GM18858 (cell line): ENCODE measurements around the gene C6.

ENCODE experiments used
- ATAC-seq: cut with Tn5 transposase; IDR thresholded peaks from one replicate; pipeline ENCODE4 v1.9.1; 2021; ENCODE audit not compliant: unreplicated experiment

Gene C6

DNA sequence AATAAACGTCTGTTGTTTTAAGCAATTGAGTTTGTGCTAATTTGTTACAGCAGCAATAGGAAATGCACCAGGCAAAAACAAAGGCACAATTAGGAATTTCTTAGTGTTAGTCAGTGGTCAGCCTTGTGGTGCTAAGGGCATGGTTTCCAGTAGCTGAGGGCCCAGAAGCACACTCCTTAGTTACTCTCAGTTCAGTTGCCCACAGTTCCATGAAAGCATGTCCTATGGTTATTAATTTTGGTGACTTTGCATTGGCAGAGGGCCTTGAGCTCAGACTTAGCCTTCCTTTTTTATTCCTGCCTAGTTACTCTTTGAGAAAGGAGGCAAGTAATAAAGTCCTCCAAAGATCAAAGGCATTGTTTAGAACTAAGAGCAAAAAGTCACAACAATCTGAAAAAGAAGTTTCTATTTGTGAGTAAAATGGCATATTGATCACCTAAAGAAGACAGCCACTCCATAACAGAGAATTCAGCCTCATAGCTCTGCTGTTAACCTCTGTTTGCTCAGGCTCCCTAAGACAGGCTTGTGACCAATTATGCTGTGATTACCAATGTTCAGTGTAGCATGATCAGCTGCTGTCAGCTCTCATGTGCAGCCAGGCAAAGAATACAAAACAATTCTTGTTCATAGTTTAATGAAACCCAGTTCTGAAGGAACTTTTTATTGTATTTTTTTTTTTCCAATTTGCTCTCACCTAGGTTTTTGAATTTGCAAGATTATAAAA is 85.2 kb downstream of the C6 start:
- ATAC-seq = no peak

DNA sequence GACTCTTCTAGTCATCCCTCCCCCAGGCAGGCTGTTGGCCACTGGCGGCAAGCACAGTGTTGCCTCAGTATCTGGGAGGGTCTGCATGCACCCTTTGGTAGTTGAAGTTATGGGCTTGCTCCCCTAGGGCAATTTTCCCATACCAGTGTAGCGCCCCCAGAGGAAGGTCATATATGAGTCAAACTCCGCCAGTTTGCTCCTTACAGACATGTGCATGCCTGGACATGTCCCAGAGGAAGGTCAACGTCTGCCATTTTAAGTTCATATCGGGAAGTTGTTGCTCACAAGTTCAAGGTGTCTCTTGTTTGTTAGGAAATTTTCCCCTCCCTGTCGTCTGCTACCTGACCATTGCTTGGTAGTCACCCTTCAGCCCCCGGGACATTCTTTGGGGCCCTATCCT is 90.9 kb downstream of the C6 start:
- no peak for ATAC-seq

DNA sequence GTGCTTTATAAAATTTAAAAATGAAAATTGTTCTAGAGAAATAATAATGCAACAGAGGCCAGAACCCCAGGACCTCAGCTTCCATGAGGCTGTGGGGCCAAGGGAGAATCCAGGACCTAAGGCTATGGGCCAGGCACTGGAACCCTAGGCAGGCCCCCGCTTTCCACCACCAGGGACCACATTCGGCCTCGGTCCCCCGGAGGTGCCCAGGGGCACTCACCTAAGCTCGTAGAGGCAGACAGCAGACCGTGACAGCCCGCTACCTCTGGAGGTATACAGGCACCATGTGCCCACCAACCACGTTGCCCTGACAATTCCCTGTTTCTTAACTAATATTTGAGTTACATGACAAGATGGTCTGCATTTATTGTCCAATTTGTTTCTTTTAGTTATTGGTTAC is 92.7 kb downstream of the C6 start:
- ATAC-seq = no peak

DNA sequence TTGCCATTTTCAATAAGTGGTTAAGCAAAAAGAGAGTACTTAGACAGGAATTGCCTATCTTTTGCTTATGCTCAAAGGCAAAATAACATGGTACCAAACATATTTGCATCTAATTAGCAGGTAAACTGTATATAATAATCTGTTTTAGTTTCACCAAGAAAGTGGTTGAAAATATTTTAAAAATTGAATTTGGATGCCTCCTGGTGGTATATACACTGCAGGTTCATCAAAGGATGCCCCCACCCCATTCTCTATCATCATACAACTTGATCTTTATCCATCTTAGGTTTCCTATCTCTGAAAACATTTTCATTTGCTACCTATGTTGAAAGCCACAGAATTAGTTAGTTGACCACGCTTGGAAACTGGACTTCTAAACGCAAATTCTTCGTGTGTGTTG is 95.2 kb downstream of the C6 start:
- ATAC-seq = no peak

DNA sequence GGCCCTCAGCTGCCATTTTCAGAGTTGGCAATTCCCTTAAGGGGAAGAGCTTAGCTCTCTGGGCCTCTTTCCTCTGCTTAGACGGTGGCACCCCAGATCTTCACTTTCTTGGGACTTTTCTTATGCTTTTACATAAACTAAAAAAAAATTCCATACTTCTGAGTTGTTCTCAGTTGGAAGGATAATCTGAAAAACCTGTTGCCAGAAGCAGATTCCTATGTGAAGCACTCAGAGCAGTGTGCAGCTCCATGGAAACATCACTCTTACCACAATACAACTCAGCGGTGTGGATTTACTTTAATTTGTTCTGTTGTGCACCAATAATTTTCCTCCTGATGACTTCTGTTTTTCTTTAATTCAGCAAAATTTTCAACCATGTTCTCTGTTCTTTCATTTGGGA is 98.1 kb downstream of the C6 start:
- no peak for ATAC-seq

DNA sequence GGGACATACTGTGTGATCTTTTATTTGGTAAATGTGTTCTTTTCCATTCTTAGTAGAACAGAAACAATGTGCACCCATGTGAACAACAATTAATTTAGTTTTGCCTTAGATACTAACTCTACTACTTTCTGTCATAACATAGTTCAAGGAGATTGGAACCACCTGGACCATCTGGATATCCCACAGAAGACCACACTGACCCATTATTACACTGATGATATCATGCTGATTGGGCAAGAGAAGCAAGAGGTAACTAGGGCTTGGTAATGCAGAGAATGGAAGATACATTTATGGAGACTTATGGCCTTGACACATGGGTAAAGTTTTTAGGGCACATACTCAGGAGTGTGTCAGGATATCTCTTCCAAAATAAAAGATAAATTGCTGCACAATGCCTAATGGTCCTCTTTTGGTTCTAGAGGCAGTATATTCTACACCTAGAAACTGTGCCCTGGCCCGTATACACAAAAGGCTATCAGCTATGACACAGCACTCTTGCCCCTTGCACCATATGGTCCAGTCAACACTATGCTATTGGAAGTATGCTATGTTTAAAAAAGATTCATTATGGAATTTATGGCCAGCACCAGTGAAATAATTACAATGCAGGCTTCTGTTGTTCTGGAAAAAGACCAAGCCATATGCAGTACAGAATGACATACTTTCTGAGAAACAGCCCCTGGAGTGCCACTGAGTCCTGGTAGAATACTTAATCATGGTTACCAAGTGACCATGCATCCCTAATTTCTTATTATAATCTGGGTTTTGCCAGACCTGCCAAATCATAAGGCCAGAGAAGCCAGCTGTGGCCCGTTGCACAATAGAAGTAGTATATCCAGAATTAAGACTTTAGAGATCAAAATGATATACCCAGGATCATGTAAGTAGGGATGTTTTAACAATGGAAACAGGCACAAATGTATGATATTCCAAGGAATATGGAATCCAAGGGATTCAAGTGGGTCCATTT is 100.6 kb downstream of the C6 start:
- no peak for ATAC-seq

DNA sequence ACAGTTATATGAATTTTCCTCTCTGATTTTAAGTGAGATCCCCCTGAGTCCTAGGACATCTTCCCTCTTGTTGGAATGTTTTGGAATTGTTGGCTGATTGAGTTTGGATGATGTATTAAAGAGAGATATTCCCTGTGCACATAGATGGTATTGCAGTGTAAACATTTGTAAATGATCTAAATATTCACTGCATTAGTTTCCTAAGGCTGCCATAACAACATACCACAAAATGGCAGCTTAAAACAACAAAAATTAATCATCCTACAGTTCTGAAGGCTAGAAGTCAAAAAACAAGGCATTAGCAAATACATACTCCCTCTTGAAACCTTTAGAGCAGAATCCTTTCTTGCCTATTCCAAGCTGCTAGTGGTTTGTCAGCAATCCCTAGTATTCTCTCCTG is 104.1 kb downstream of the C6 start:
- no peak for ATAC-seq

DNA sequence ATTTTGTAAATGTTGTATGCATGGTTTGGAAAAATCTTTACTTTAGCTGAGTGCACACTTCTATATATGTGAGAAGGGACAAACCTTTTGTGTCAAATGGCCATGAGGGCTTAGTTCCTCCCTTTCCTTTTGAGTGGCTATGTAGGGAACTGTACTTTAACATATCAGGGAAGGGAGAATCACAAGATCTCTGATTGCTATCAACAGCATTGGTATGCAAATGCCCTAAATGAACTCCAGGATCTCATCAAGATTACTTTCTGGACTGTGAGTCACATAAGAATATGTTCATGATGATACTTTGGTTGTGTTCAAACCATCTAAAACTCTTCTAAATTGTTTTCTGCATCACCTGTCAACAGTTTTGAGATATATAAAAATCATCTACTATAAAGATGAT is 111.0 kb downstream of the C6 start:
- no peak for ATAC-seq

DNA sequence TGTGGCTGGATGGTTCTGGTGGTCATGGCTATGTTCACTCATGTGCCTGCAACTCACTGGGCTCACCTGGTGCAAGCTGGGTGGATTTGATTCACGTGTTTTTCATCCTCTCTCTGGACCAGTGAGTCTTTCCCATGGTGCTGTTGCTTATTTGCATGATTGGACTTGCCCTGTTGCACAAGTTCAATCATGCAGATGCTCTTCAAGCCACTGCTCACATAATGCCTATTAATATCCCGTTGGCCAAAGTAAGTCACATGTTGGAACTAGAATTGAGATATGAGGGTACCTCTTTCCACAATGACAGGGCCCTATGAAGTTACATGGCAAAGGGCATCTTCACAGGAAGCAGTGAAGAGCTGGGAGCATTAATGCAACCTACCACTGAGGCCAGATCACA is 115.7 kb downstream of the C6 start:
- no peak for ATAC-seq

DNA sequence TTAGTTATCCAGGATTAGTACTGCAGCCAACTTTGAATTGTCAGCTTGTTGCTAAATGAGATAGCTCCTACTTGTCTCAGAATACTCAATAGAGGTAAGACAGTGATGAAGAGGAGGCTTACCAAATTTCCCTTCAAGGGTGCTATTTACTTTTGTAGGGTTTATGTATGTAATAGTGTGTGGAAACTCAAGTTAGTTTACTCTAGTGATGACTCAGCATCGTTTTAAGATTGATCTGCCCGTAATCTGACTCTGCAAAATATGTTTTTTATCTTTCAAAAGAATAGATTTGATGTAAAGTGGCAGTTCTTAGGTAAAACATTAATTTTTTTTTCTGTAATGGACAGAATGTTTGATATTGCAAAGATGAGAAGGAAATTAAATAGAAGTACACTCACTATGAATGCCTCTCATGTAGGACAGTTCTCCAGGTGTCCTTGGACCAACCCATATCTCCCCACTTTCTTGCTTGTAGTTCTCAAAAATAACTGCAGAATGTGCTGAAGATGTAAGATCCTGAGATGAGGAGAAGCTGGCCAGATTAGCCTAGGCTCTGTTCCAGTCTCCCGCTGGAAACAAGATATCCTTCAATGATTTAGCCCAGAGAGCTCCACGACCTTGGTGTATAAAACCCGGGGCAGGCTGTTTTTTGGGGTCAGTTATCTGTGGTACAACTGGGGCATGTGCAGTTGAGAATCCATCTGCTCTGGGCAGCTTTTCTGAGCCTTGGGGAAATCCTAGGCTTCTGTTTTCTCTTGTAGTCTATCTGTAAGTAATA is 117.8 kb downstream of the C6 start:
- ATAC-seq = no peak

DNA sequence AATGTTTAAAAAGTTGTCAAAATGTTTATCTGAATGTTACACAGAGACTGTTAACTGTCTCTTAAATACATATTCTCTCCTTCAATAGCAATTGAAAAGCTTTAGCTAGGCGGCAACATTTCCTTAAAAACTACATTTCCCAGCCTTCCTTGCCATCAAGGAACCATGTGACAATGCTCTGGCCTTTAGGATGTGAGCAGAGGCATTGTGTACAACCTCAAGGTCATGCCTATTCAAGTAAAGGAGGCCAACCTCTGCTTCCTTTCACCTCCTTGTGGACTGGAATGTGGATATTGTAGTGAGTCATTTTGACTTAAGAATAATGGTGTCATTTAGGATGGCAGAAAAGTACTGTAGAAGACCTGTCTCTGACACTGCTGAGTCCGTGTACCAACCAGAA is 118.5 kb downstream of the C6 start:
- ATAC-seq = no peak

DNA sequence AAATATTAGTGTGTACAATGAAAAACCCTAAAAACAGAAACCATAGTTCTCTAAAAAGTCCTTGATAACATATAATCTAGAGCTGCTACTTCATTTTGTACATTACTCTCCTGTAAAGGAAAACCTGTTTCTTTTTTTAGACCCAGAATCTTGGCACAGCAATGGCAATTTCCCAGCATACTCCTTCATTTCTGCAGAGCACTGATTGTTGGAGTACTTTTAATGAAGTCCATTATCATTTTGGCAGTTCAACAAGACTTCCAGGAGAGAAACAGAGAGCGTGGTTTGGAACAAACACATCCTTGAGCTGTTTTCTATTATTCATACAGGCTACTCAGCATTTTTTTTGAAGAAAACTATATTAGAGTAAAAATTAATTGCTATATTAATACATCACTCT is 119.5 kb downstream of the C6 start:
- ATAC-seq = no peak
